Measurements from ENCODE around the gene CCL1. TPM values are rescaled to one million over a fixed set of nuclear protein-coding genes. Genes with fewer than 3 reads are reported as not detected.
"Not testable (repeated sequence)": the region's sequence is repeated elsewhere in the genome, so short reads cannot be mapped to it uniquely, and the experiment has no call there.

The CCL1 gene
- polyA plus RNA-seq, 6 donors from 2014 or later, result not detected

DNA sequence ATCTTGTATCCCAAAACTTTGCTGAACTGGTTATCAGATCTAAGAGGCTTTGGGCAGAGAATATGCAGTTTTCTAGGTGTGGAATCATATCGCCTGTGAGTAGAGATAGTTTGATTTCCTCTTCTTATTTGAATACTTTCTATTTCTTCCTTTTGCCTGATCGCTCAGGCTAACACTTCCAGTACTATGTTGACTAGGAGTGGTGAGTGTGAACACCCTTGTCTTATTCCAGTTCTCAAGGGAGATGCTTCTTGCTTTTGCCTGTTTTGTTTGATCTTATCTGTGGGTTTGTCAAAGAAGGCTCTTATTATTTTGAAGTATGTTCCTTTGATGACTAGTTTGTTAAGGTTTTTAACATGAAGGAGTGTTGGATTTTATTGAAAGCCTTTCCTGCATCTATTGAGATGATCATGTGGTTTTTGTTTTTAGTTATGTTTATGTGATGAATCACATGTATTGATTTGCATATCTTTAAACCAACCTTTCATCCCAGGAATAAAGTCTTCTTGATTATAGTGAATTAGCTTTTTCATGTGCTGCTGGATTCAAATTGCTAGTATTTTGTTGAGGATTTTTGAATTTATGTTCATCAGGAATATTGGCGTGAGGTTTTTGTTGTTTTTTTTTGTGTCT, 23.8 kb downstream of the CCL1 start:
- DNase-seq (no peak), ATAC-seq (ENCODE audit: low read depth in 2 of 2) (no peak)
- H3K36me3 Mint-ChIP-seq, result no peaks in the 10 kb centered on the region
- H3K27ac Mint-ChIP-seq, result no peak overlapping the region
- peaks cover 35 to 82% (median 63%) of the 10 kb centered on the region in 3 donors for H3K27me3 Mint-ChIP-seq
- no peak overlapping the region for H3K4me3 Mint-ChIP-seq
- peaks cover 0 to 15% (median 2%) of the 10 kb centered on the region in 3 donors for H3K4me1 Mint-ChIP-seq
- H3K9me3 Mint-ChIP-seq, result peaks cover 0 to 19% (median 8%) of the 10 kb centered on the region in 7 donors

GRCh38 chr17:34337701-34338100, 25.3 kb downstream of the CCL1 start:
- no peaks in the 10 kb centered on the region for H3K36me3 Mint-ChIP-seq
- ATAC-seq (ENCODE audit: low read depth in 2 of 2) (no peak), DNase-seq (no peak)
- peaks cover 0 to 19% (median 11%) of the 10 kb centered on the region in 7 donors for H3K9me3 Mint-ChIP-seq
- H3K27me3 Mint-ChIP-seq, result peaks cover 33 to 79% (median 57%) of the 10 kb centered on the region in 3 donors
- no peak overlapping the region for H3K4me3 Mint-ChIP-seq
- H3K4me1 Mint-ChIP-seq, result peaks cover 0 to 15% (median 2%) of the 10 kb centered on the region in 3 donors
- no peak overlapping the region for H3K27ac Mint-ChIP-seq

- Mint-ChIP-seq H3K36me3 (peaks cover 7 to 16% of the 10 kb centered on the region in 2 donors), H3K9me3 (peaks cover 5 to 35% (median 21%) of the 10 kb centered on the region in 7 donors), H3K27me3 (peaks cover 18 to 52% (median 29%) of the 10 kb centered on the region in 3 donors)
- H3K4me3 Mint-ChIP-seq; ATAC-seq (ENCODE audit: low read depth in 2 of 2); H3K27ac Mint-ChIP-seq; H3K4me1 Mint-ChIP-seq; DNase-seq: not testable (repeated sequence)
These were observed 35.5 kb downstream of the CCL1 start for GRCh38 chr17:34327580-34327979.

- H3K27ac Mint-ChIP-seq, result no peak overlapping the region
- peaks cover 18 to 44% (median 18%) of the 10 kb centered on the region in 3 donors for H3K27me3 Mint-ChIP-seq
- peaks cover 5 to 35% (median 21%) of the 10 kb centered on the region in 7 donors for H3K9me3 Mint-ChIP-seq
- ATAC-seq (ENCODE audit: low read depth in 2 of 2), result no peak
- no peaks in the 10 kb centered on the region for H3K4me1 Mint-ChIP-seq
- no peak for DNase-seq
- peaks cover 7 to 16% of the 10 kb centered on the region in 2 donors for H3K36me3 Mint-ChIP-seq
- no peak overlapping the region for H3K4me3 Mint-ChIP-seq
These were observed 41.1 kb downstream of the CCL1 start for GRCh38 chr17:34321964-34322363.

DNA sequence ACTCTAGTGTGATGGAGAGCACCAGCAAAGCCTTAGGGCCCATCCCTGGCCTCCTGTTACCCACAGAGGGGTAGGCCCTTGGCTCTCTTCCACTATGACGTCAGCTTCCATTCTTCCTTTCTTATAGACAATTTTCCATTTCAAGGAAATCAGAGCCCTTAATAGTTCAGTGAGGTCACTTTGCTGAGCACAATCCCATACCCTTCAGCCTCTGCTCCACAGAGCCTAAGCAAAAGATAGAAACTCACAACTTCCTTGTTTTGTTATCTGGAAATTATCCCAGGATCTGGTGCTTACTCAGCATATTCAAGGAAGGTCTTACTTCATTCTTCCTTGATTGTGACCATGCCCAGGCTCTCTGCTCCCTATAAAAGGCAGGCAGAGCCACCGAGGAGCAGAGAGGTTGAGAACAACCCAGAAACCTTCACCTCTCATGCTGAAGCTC, 44.0 kb downstream of the CCL1 start, which contains the start of gene CCL8:
TSS of gene CCL8 (plus strand) at position 397 of the 445 bp plus-strand sequence. CDS start 67 bp downstream, outside the sequence.
- Mint-ChIP-seq H3K9me3 (peaks cover 5 to 13% (median 6%) of the 10 kb centered on the region in 7 donors), H3K4me1 (peaks cover 0 to 8% (median 6%) of the 10 kb centered on the region in 3 donors), H3K27me3 (peaks cover 7 to 38% (median 22%) of the 10 kb centered on the region in 3 donors), H3K36me3 (no peaks in the 10 kb centered on the region), H3K4me3 (no peak within 1 kb of the TSS), H3K27ac (no peak within 1 kb of the TSS)
- DNase-seq (no peak), ATAC-seq (ENCODE audit: low read depth in 2 of 2) (no peak)

GRCh38 chr17:34318474-34318873, 44.6 kb downstream of the CCL1 start:
- no peak for ATAC-seq (ENCODE audit: low read depth in 2 of 2)
- peaks cover 0 to 7% (median 2%) of the 10 kb centered on the region in 7 donors for H3K9me3 Mint-ChIP-seq
- no peak overlapping the region for H3K27ac Mint-ChIP-seq
- H3K36me3 Mint-ChIP-seq, result no peaks in the 10 kb centered on the region
- H3K27me3 Mint-ChIP-seq, result peaks cover 7 to 32% (median 25%) of the 10 kb centered on the region in 3 donors
- DNase-seq, result no peak
- peaks cover 0 to 10% (median 7%) of the 10 kb centered on the region in 3 donors for H3K4me1 Mint-ChIP-seq
- H3K4me3 Mint-ChIP-seq, result no peak overlapping the region

GRCh38 chr17:34314279-34314678, 48.8 kb downstream of the CCL1 start:
- ATAC-seq (ENCODE audit: low read depth in 2 of 2), result no peak
- Mint-ChIP-seq H3K27ac (no peak overlapping the region), H3K27me3 (peaks cover 22 to 28% (median 24%) of the 10 kb centered on the region in 3 donors), H3K4me3 (no peak overlapping the region), H3K9me3 (no peaks in the 10 kb centered on the region), H3K4me1 (peaks cover 0 to 10% (median 7%) of the 10 kb centered on the region in 3 donors), H3K36me3 (no peaks in the 10 kb centered on the region)
- no peak for DNase-seq

DNA sequence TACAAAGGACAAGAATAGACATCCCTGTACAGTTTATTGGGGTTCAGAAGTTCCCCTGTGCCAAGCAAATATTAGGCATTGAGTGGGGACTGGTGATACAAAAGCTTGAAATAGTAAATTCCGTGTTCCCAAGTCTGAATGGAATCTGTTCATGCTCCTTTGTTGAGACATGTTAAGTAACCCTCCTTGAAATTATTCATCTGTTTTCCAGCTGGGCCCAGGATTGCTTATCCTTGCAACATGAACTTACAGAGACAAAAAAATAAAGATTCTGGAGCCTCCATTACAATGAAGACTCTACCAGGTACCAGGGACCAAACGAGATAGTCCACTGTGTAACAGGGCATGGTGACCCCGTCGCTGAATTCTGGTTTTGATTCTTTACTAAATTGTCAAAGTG, 49.9 kb downstream of the CCL1 start:
- DNase-seq (no peak), ATAC-seq (ENCODE audit: low read depth in 2 of 2) (no peak)
- no peaks in the 10 kb centered on the region for H3K9me3 Mint-ChIP-seq
- peaks cover 23 to 30% (median 24%) of the 10 kb centered on the region in 3 donors for H3K27me3 Mint-ChIP-seq
- H3K4me3 Mint-ChIP-seq, result no peak overlapping the region
- H3K4me1 Mint-ChIP-seq, result peaks cover 0 to 10% (median 7%) of the 10 kb centered on the region in 3 donors
- H3K36me3 Mint-ChIP-seq, result no peaks in the 10 kb centered on the region
- H3K27ac Mint-ChIP-seq, result peak overlapping the region in 1 of 6 donors; percentile 35

DNA sequence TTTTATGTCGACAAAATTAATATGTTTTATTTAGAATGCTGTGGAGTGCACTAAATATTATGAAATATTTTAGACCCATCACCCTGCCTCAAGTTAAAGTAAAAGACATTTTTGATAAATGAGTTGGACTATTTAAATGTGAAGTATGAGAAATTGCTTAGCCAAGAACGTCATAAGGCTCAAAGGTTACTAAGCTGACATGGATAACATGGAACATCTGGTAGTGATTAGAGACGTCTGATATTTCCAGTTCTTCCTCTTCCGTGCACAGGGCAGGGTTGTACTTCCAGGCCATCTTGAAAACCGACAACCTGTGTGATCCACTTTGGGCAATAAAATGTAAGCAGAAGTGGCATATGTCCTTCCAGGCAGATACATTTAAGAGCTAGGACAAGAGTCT, 51.0 kb downstream of the CCL1 start:
- no peak for DNase-seq
- H3K36me3 Mint-ChIP-seq, result no peaks in the 10 kb centered on the region
- ATAC-seq (ENCODE audit: low read depth in 2 of 2), result no peak
- H3K9me3 Mint-ChIP-seq, result no peaks in the 10 kb centered on the region
- H3K4me3 Mint-ChIP-seq, result no peak overlapping the region
- no peak overlapping the region for H3K27ac Mint-ChIP-seq
- H3K27me3 Mint-ChIP-seq, result peaks cover 30 to 40% (median 32%) of the 10 kb centered on the region in 3 donors
- H3K4me1 Mint-ChIP-seq, result peaks cover 0 to 10% (median 7%) of the 10 kb centered on the region in 3 donors

- H3K4me1 Mint-ChIP-seq, result peaks cover 0 to 10% (median 7%) of the 10 kb centered on the region in 3 donors
- H3K4me3 Mint-ChIP-seq, result no peak overlapping the region
- DNase-seq (no peak), ATAC-seq (ENCODE audit: low read depth in 2 of 2) (no peak)
- peaks cover 23 to 48% (median 32%) of the 10 kb centered on the region in 3 donors for H3K27me3 Mint-ChIP-seq
- no peaks in the 10 kb centered on the region for H3K9me3 Mint-ChIP-seq
- H3K36me3 Mint-ChIP-seq, result no peaks in the 10 kb centered on the region
- no peak overlapping the region for H3K27ac Mint-ChIP-seq
These were observed 51.7 kb downstream of the CCL1 start for GRCh38 chr17:34311291-34311690.

Other genes starting within 250 kb of the CCL1 start
- not detected for gene CCL2, start 107.9 kb downstream of the CCL1 start, polyA plus RNA-seq (ENCODE audit: low read depth in 6 of 6)
- not detected for gene CCL7, start 93.0 kb downstream of the CCL1 start, polyA plus RNA-seq (ENCODE audit: low read depth in 6 of 6)
- not detected for gene CCL11, start 77.5 kb downstream of the CCL1 start, polyA plus RNA-seq (ENCODE audit: low read depth in 6 of 6)
- not detected for gene CCL8, start 43.8 kb downstream of the CCL1 start, polyA plus RNA-seq (ENCODE audit: low read depth in 6 of 6)
- gene CCL13, start 6.8 kb downstream of the CCL1 start, polyA plus RNA-seq (ENCODE audit: low read depth in 6 of 6), result not detected
- gene TMEM132E, start 216.3 kb upstream of the CCL1 start, polyA plus RNA-seq (ENCODE audit: low read depth in 6 of 6), result under 1 TPM in 1 of 6 donors, not detected in 5; 0.05 TPM